Activated T-cell treated with anti-CD3 and anti-CD28 coated beads, Interleukin-2, amount 50 U/mL, for 4 hours (primary cell): ENCODE measurements around the gene RANBP17. TPM values are rescaled to one million over a fixed set of nuclear protein-coding genes. Genes with fewer than 3 reads are reported as not detected.
A peak's percentile ranks its signal among the peaks of the same experiment; 100 is the strongest.

Experiments
- ATAC-seq, 2 donors: fragments of 200-7000 bp; cut with Tn5 transposase; one replicate each; pipeline ENCODE4 v1.10.0; 2021
- DNase-seq: peaks from one replicate; pipeline ENCODE4 v3.0.0-alpha.2; 2020
- H3K27me3 Mint-ChIP-seq: one replicate; pipeline ENCODE4 v1.8.0; 2021; ENCODE audit warnings: low read depth, mixed read lengths
- H3K36me3 Mint-ChIP-seq: one replicate; pipeline ENCODE4 v1.8.0; 2022; ENCODE audit warnings: mixed read lengths; ENCODE audit not compliant: insufficient read depth
- H3K4me1 Mint-ChIP-seq: one replicate; pipeline ENCODE4 v1.8.0; 2021; ENCODE audit warnings: low read depth, mixed read lengths
- H3K4me3 Mint-ChIP-seq: one replicate; pipeline ENCODE4 v1.8.0; 2021; ENCODE audit warnings: mild to moderate bottlenecking, moderate library complexity, mixed read lengths
- H3K9me3 Mint-ChIP-seq: one replicate; pipeline ENCODE4 v1.8.0; 2021; ENCODE audit warnings: mixed read lengths
- total RNA-seq, 3 donors: library from RNA; stranded (reverse); gene quantifications; one replicate each; pipeline ENCODE4 v1.2.1, GENCODE V29; 2021

Gene RANBP17
- total RNA-seq, 3 donors from 2014 or later, result 0.34 TPM; not detected in 2

- Mint-ChIP-seq H3K9me3 (no peaks in the 10 kb centered on the region), H3K27me3 (no peaks in the 10 kb centered on the region), H3K36me3 (no peaks in the 10 kb centered on the region), H3K4me1 (peaks cover 14% of the 10 kb centered on the region), H3K4me3 (no peak overlapping the region)
- ATAC-seq (no peak), DNase-seq (no peak)
Observed at GRCh38 chr5:171261361-171261760, 399.5 kb downstream of the RANBP17 start.

GRCh38 chr5:171261904-171262303, 400.1 kb downstream of the RANBP17 start:
- Mint-ChIP-seq H3K4me1 (peaks cover 14% of the 10 kb centered on the region), H3K9me3 (no peaks in the 10 kb centered on the region), H3K27me3 (no peaks in the 10 kb centered on the region), H3K4me3 (no peak overlapping the region), H3K36me3 (no peaks in the 10 kb centered on the region)
- no peak for ATAC-seq
- no peak for DNase-seq

- H3K9me3 Mint-ChIP-seq, result no peaks in the 10 kb centered on the region
- peaks cover 14% of the 10 kb centered on the region for H3K4me1 Mint-ChIP-seq
- no peaks in the 10 kb centered on the region for H3K27me3 Mint-ChIP-seq
- H3K4me3 Mint-ChIP-seq, result no peak overlapping the region
- H3K36me3 Mint-ChIP-seq, result no peaks in the 10 kb centered on the region
- ATAC-seq (no peak), DNase-seq (no peak)
Observed at GRCh38 chr5:171263181-171263580, 401.4 kb downstream of the RANBP17 start.

GRCh38 chr5:171264843-171265242, 403.0 kb downstream of the RANBP17 start:
- Mint-ChIP-seq H3K4me3 (no peak overlapping the region), H3K9me3 (no peaks in the 10 kb centered on the region), H3K36me3 (no peaks in the 10 kb centered on the region), H3K27me3 (peaks cover 4% of the 10 kb centered on the region), H3K4me1 (peaks cover 14% of the 10 kb centered on the region)
- DNase-seq (no peak), ATAC-seq (no peak)

GRCh38 chr5:171268700-171269620, 407.1 kb downstream of the RANBP17 start:
- peaks cover 11% of the 10 kb centered on the region for H3K27me3 Mint-ChIP-seq
- peaks cover 13% of the 10 kb centered on the region for H3K4me1 Mint-ChIP-seq
- no peaks in the 10 kb centered on the region for H3K36me3 Mint-ChIP-seq
- ATAC-seq, result no peak
- peaks cover 6% of the 10 kb centered on the region for H3K9me3 Mint-ChIP-seq
- H3K4me3 Mint-ChIP-seq, result no peak overlapping the region
- no peak for DNase-seq

GRCh38 chr5:171269717-171270116, 407.9 kb downstream of the RANBP17 start:
- peaks cover 11% of the 10 kb centered on the region for H3K27me3 Mint-ChIP-seq
- ATAC-seq (no peak), DNase-seq (no peak)
- H3K4me3 Mint-ChIP-seq, result no peak overlapping the region
- peaks cover 6% of the 10 kb centered on the region for H3K9me3 Mint-ChIP-seq
- no peaks in the 10 kb centered on the region for H3K36me3 Mint-ChIP-seq
- peaks cover 5% of the 10 kb centered on the region for H3K4me1 Mint-ChIP-seq

- DNase-seq (no peak), ATAC-seq (no peak)
- Mint-ChIP-seq H3K4me1 (peaks cover under 1% of the 10 kb centered on the region), H3K36me3 (no peaks in the 10 kb centered on the region), H3K27me3 (peaks cover 11% of the 10 kb centered on the region), H3K9me3 (peaks cover 6% of the 10 kb centered on the region), H3K4me3 (no peak overlapping the region)
Observed at GRCh38 chr5:171270136-171270535, 408.3 kb downstream of the RANBP17 start.

- Mint-ChIP-seq H3K9me3 (peaks cover 6% of the 10 kb centered on the region), H3K4me1 (no peaks in the 10 kb centered on the region)
- no peak for DNase-seq
Observed at GRCh38 chr5:171271798-171272197, 410.0 kb downstream of the RANBP17 start.

GRCh38 chr5:171272996-171273970, 411.5 kb downstream of the RANBP17 start:
- H3K4me3 Mint-ChIP-seq, result no peak overlapping the region
- peaks cover 11% of the 10 kb centered on the region for H3K27me3 Mint-ChIP-seq
- DNase-seq (no peak), ATAC-seq (peak in 1 of 2 donors; percentile 40)
- peaks cover 6% of the 10 kb centered on the region for H3K9me3 Mint-ChIP-seq
- H3K36me3 Mint-ChIP-seq, result no peaks in the 10 kb centered on the region
- H3K4me1 Mint-ChIP-seq, result no peaks in the 10 kb centered on the region

More at GRCh38 chr5:171271798-171272197, 410.0 kb downstream of the RANBP17 start:
- ATAC-seq, result no peak
- no peaks in the 10 kb centered on the region for H3K36me3 Mint-ChIP-seq
- no peak overlapping the region for H3K4me3 Mint-ChIP-seq
- peaks cover 11% of the 10 kb centered on the region for H3K27me3 Mint-ChIP-seq

- ATAC-seq, result no peak
- peaks cover 9% of the 10 kb centered on the region for H3K27me3 Mint-ChIP-seq
Observed at GRCh38 chr5:171275841-171276544, 414.2 kb downstream of the RANBP17 start.

GRCh38 chr5:171283753-171284152, 421.9 kb downstream of the RANBP17 start:
- no peak for ATAC-seq
- peaks cover 20% of the 10 kb centered on the region for H3K27me3 Mint-ChIP-seq
- no peaks in the 10 kb centered on the region for H3K9me3 Mint-ChIP-seq
- no peaks in the 10 kb centered on the region for H3K4me1 Mint-ChIP-seq
- no peak overlapping the region for H3K4me3 Mint-ChIP-seq
- H3K36me3 Mint-ChIP-seq, result no peaks in the 10 kb centered on the region
- no peak for DNase-seq

More at GRCh38 chr5:171275841-171276544, 414.2 kb downstream of the RANBP17 start:
- H3K9me3 Mint-ChIP-seq, result peaks cover 6% of the 10 kb centered on the region
- no peaks in the 10 kb centered on the region for H3K36me3 Mint-ChIP-seq
- H3K4me3 Mint-ChIP-seq, result no peak overlapping the region
- H3K4me1 Mint-ChIP-seq, result no peaks in the 10 kb centered on the region
- no peak for DNase-seq

GRCh38 chr5:171285465-171285864, 423.6 kb downstream of the RANBP17 start:
- H3K4me1 Mint-ChIP-seq, result no peaks in the 10 kb centered on the region
- H3K27me3 Mint-ChIP-seq, result peaks cover 24% of the 10 kb centered on the region
- no peak for DNase-seq
- no peak for ATAC-seq
- no peak overlapping the region for H3K4me3 Mint-ChIP-seq
- H3K36me3 Mint-ChIP-seq, result no peaks in the 10 kb centered on the region
- no peaks in the 10 kb centered on the region for H3K9me3 Mint-ChIP-seq

- DNase-seq (no peak), ATAC-seq (no peak)
- no peaks in the 10 kb centered on the region for H3K9me3 Mint-ChIP-seq
- H3K36me3 Mint-ChIP-seq, result no peaks in the 10 kb centered on the region
- no peak overlapping the region for H3K4me3 Mint-ChIP-seq
- peaks cover 20% of the 10 kb centered on the region for H3K27me3 Mint-ChIP-seq
- no peaks in the 10 kb centered on the region for H3K4me1 Mint-ChIP-seq
Observed at GRCh38 chr5:171288066-171288465, 426.2 kb downstream of the RANBP17 start.

GRCh38 chr5:171291371-171291770, 429.6 kb downstream of the RANBP17 start:
- DNase-seq (no peak), ATAC-seq (no peak)
- Mint-ChIP-seq H3K27me3 (peaks cover 16% of the 10 kb centered on the region), H3K4me3 (no peak overlapping the region), H3K9me3 (no peaks in the 10 kb centered on the region), H3K4me1 (no peaks in the 10 kb centered on the region), H3K36me3 (no peaks in the 10 kb centered on the region)
